K562 treated with DMSO at 1 percent for 12 hours (cell line): ENCODE data around the gene FZD8. TPM values are rescaled to one million over a fixed set of nuclear protein-coding genes. Genes with fewer than 3 reads are reported as not detected.

ENCODE experiments used
- total RNA-seq: library from RNA; unstranded; fragments of 300-600 nt; gene quantifications from 2 replicates; pipeline ENCODE4 v1.2.3, GENCODE V29; 2022; ENCODE audit not compliant: insufficient read depth

Gene FZD8
- total RNA-seq = 0.57 and 0.85 TPM in 2 replicates

GRCh38 chr10:35642035-35642792, at the start of gene FZD8:
TSS of gene FZD8 (minus strand) at chr10:35642296. CDS start at chr10:35641429, 867 bp downstream.

DNA sequence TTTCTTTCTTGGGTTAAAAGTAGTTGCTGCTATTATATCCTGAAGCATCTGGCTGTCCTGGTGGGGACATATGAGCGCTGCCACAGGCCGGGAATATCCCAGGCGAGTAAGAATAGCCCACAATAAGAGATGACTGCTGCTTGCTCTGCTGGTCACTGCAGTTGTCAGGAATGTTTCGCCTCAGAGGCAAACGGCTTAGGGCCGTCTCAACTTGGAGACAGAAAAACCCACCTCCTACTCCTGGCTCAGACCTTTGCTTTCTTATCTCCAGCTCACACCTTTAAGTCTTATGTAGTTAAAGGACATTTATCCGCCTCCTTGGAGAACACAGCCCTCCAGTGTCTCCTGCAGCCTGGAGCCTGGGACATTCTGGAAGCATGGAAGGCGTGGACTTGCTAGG, 36.9 kb downstream of the FZD8 start, which contains the start of gene GJD4:
TSS of gene GJD4 (plus strand) at position 151 of the 400 bp plus-strand sequence. CDS start at position 378, 227 bp downstream.

Other genes with a start within 250 kb of the FZD8 start
- not detected in 2 replicates for gene GJD4, start 37.0 kb downstream of the FZD8 start, total RNA-seq